HL-60/S4 treated with phorbol 12-myristate 13-acetate at 8.2 ng/mL for 4 days and 3 days (cell line): ENCODE data around the gene CBLC.

Experiments used
- in situ Hi-C: fragments of 300-500 bp; cut with MboI; formaldehyde crosslinking; loops from 2 replicates; pipeline ENCODE4 v1.15.0; 2022; ENCODE audit warnings: low sequenced_read_pairs

Gene CBLC

DNA sequence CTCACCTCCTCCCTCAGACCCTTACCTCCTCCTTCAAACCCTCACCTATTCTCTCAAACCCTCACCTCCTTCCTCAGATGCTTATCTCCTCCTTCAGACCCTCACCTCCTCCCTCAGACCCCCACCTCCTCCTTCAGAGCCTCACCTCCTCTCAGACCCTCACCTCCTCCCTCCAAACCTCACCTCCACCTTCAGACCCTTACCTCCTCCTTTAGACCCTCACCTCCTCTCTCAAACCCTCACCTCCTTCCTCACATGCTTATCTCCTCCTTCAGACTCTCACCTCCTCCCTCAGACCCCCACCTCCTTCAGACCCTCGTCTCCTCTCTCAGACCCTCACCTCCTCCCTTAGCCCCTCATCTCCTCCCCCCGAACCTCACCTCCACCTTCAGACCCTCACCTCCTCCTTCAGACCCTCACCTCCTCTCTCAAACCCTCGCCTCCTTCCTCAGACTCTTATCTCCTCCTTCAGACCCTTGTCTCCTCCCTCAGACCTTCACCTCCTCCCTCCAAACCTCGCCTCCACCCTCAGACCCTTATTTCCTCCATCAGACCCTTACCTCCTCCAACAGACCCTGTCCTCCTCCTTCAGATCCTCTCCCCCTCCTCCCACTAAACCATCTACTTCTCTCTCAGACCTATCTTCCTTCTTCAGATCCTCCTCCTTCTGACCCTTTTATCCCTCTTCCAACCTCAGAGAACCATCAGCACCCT lies 31.6 kb upstream of the CBLC start:
- in situ Hi-C loops: no loop called here

DNA sequence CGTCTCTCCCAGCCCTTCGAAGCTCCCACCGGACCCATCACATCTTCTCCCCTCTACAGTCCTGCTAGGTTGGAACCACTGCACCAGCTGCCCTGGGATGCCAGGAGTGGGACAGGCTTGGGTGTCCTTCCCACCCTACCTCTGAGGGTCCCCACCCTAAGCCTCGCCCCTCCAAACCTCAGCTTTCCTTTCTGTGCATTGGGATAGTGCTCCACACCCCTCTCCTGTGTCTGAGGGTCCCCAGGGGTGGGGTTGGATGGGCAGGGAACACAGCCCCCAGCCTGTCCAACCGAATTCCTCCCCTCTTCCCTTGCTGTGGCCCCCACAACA lies 31.1 kb upstream of the CBLC start:
- in situ Hi-C loops: no loop called here

DNA sequence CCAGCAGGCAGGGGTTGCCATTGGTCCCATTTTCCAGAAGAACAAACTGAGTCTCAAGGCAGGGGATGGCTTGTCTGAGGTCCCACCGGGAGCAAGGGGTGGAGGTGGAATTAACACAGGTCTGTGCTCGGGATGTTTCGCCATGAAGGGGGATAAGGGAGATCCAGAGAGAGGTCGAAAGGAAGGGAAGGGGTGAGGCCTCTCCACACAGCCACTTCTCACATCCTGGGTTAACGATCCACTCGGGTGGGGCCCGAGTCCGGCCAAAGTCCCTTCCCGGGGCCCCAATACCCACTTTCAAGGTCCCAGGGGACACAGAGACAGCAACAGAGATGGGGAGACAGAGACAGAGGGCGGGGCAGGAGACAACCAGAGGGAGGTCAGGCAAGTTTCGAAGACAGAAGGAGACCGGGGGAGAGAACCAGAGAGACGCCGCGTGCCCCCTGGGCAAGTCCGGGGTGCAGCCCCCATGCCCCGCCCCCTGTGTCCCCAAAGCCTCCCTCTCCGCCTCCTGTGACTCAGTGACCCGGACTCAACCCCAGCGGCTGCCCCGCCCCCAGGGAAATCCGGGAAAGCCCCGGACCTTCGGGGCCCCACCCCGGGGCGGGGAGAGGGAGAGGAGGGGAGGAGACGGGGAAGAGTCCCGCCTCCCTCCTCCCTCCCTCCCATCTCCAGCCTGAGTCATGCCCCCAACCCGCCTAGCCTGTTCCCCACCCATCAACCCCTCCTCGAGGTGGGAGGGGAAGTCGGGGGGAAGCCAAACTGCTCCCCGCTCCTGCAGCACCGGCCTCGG lies 30.5 kb upstream of the CBLC start:
- in situ Hi-C loops: no loop called here

DNA sequence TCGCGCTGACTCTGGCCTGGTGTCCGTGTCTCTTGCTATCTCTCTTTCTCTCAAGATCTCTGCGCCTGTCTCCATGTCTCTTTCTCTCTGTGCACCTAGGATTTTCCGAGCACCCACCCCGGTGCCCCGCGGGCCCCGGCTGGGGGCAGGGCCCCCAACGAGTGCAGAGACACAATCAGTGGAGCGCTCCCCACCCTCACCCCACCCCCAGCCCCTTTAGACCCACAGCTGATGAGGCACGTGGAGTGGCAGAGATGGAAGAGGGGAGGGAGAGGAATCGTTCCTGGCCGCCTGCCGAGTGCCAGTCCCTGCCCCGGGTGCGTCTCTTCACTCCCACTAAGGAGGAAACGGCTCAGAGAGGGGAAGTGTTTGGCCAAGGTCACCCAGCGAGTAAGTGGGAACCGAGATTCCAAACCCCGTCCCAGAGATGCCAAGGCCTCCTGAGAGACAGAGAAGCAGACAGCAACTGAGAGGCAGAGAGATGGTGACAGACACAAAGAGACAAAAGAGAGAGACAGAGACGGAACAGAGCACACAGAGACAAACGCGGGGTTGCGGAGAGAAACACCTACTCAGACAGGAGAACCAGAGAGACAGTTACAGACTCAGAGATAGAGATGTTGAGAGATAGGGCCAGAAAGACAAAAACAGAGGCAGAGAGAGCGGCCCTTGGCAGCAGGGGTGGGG lies 29.8 kb upstream of the CBLC start:
- in situ Hi-C loops: no loop called here

DNA sequence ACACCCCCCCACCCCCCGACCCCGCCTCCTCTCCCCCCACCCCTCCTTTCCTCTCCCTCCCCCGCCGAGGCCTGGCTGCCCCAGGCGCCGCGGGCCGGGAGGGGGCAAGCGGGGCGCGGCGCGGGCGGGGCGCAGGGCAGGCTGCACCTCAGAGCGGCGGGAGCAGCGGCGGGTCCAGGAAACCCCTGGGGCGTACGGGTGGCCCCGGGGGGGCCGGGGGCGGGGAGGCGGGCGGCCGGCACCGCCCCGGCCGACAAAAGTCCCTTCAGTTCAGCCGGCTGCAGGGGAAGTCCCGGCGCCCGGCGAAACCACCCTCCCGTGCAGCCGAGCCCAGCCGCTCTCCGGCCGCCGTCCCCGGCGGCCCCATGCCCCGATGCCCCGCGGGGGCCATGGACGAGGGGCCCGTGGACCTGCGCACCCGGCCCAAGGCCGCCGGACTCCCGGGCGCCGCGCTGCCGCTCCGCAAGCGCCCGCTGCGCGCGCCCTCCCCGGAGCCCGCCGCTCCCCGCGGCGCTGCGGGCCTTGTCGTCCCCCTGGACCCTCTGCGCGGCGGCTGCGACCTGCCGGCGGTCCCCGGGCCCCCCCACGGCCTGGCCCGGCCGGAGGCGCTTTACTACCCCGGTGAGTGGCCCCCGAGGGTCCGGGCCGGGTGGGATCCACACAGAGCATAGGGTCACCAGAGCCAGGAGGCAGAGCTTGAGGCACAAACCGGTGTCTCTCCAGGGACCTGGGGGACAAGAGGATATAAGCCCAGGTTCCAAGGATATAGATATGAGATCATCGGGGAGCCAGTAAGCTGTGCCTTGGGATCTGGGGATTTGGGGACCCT lies 29.1 kb upstream of the CBLC start, which contains the start of gene BCL3:
Gene BCL3 (plus strand): TSS at position 283 of the 829 bp plus-strand sequence. CDS start 83 bp downstream, at position 366.
- in situ Hi-C loops: no loop called here

DNA sequence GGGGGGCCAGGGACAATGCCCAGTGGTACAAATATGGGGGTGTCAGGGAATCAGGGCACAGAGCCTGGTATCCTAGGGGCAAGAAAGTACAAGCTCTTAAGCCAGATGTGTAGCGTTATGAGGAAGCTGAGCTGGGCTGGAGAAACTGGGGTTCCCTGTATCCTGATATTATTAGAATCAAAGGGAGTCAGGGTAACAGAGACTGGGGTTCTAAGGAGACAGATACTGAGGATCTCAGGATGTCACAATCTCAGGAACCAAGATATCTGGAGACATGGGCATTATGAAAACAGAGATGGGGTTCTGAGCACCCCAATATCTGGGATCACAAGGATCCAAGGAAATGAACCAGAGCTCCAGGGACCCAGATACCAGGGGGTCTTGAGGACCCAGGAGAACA lies 28.4 kb upstream of the CBLC start:
- in situ Hi-C loops: no loop called here

DNA sequence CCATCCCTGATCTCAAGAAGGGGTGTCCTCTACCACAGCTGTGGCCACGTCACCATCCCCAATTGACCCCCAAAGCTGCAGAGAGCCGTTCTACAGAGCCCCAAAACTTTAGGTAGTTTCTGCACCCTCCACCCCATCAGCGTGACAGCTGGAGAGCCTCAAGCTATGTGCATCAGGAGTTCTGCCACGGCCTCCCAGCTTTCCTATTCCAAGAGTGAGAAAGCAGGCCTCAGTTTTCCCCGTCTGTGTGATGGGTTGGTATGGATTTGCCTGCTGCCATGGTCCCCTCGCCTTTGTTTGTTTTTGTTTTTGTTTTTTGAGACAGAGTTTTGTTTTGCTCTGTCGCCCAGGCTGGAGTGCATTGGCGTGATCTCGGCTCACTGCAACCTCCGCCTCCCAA lies 27.7 kb upstream of the CBLC start:
- in situ Hi-C loops: no loop called here

DNA sequence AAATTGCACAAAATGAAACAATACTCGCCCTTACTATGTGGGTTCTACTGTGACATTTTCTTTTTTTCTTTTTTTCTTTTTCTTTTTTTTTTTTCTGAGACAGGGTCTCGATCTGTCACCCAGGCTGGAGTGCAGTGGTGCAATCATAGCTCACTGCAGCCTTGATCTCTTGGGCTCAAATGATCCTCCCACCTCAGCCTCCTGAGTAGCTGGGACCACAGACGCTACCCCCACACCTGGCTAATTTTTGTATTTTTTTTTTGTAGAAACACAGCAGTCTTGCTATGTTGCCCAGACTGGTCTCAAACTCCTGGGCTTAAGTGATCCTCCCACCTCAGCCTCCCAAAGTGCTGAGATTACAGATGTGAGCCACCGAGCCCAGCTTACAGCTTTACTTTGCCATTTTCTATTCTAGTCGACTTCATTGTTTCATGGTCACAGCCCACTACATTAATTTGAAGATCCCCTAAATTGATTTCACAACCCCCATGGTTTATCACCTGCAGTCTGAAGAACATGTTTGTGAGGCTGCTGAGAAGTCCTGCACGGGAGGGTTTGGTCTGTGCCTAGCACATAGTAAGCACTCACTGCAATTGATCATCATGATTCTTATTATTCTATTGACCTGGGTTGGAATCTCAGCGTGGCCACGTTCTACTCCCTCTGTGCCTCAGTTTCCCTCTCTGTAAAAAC lies 25.4 kb upstream of the CBLC start:
- in situ Hi-C loops: no loop called here

DNA sequence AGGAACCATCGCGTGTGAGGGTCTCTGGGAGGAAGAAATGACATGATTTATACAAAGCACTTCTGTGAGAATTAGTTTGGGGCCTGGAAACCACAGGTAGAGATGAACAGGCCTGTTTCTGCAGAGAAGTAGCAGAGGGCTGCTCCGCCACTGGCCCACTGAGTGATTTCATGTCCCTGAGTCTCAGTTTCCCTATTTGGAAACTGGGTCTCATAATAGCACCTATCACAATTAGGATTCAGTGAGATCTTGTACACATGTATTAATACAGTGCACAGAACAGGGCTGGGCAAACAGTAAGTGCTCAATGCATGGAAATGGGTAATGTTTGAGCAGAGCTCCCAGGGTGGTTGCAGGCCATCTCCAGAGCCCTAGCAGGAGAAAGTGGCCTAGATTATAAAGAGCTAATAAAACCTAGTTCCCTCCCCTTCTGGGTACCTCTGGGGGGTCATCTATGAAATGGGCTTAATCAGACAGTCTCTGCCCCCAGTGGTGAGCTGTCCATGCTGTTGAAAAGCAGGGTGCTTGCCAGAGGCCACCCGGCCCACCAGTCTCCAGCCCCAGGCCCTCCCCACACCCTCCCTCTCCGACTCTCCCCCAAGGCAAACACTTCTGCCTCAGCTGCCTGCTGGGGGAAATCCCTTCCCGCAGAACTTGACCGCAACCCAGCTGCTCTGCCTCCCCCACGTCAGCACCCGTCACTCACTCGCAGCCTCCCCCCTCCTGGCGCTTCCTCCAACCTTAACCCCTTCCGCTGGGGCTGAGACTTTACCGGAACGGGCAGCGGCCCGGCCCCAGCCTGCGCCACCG lies 24.7 kb upstream of the CBLC start:
- in situ Hi-C loops: no loop called here

DNA sequence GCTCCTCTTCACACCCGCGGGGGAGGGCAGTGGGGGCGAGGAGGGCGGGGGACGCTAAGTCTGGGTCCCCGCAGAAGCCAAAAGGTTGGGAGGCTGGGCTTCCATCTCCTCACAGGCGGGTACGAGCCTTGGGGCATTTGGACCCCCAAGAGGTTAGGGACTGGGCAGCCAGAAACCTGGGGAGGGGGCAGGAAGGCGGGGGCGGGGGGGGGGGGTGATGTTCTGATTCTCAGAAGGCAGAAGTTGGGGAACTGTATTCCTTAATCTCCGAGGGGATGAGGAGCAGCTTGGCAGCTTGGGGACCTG lies 24.1 kb upstream of the CBLC start:
- in situ Hi-C loops: no loop called here

DNA sequence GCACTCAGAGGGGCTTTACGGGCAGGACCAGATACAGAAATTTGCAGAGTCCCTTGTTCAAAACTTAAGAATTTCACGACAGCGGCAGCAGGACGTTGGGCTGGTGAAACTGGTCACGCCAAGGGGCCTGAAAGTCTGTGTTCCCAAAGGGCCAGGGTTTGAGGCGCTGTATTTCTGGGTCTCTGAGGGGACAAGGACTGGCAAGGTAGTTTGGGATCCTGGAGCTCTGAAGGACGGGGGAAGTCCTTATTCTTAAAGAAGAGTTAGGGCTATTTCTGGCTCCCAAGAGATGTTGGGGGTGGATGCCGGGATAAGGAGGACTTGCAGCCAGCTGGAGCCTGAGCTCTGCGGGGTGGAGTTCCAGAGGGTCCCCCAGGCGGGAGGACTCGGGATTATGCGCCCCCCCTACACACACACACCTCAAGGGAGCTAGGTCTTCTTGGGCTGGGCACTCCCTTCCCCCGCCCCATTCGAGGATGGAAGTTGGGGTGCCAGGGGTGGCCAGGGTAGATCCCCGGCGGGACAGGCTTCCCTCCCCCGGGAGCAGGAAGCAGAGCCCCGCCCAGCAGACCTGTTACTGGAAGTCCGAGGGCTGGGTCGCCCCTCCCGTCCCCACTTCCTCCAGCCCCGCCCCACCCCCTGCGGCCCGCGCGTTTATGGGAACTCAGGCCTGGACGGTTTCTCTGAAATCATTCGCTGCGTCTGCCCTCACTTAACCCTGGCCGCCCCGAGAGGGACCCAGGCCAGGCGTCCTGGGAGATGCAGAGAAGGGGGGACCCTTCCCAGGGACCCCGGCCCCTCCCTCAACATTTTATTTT lies 23.5 kb upstream of the CBLC start:
- in situ Hi-C loops: no loop called here

DNA sequence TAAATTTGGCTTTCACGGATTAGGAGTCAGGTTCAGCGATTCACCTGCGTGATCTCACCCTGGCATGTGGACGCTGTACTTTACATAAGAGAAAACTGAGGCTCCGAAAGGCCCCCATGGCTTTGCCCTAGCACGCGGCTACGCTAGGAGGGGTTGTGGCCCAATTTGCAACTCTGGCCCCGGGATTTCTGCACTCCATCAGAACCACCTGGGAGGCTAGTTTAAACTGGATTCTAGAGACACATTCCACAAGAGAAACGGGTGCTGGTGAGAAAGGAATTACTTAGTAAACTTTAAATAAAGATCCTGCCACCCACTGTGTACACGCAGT lies 23.0 kb upstream of the CBLC start:
- in situ Hi-C loops: no loop called here

DNA sequence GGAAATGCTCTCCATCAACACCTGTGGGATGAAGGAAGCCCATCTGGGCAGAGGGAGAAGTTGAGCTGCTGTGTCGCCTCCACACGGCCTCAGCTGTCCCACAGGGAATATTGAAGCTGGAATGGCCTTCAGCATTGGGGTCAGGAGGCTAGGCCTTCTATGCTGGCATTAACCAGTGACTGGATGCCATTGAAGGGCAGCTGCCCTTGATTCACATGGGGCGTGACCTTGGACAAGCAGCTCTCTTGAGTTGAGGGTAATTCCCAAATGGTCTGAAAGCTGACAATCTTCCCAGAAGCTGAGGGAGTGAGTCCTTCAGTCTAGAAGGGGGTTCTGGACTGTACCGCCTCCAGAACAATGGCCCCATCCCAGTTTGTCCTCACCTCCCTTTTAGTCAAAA lies 22.5 kb upstream of the CBLC start:
- in situ Hi-C loops: no loop called here

DNA sequence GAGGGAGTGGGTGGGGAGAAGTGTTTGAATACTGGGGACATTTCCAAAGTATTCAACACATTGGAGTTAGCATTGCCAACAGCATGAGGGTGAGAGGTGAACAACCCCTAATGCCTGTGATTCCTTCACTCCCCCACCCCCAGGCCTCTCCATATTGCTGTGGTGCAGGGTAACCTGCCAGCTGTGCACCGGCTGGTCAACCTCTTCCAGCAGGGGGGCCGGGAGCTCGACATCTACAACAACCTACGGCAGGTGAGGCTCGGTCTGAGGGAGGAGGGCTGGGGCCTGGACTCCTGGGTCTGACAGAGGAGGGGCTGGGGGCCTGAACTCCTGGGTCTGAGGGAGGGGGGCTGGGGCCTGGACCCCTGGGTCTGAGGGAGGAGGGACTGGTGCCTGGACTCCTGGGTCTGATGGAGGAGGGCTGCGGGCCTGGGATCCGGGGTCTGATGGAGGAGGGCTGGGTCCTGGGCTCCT lies 21.6 kb upstream of the CBLC start:
- in situ Hi-C loops: no loop called here

DNA sequence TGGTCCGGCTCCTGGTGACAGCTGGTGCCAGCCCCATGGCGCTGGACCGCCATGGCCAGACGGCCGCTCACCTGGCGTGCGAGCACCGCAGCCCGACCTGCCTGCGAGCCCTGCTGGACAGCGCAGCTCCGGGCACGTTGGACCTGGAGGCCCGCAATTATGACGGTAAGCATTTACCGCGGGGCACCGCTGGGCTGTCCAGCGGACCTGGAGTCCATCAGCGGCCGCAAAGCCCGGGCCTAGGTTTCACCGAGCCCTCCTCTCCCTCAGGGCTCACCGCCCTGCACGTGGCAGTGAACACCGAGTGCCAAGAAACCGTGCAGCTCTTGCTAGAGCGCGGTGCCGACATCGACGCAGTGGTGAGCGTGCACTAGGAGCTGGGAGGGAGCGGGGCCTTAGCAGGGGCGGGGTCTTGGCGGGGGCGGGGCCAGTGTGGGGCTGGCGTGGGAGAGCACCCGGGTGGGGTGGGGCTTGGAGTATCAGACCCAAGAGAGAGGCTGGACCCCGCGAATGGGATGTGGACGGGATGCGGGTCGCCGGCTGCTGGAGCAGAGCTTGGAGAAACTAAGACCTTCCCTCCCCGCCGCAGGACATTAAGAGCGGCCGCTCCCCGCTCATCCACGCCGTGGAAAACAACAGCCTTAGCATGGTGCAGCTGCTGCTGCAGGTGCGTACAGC lies 20.5 kb upstream of the CBLC start:
- in situ Hi-C loops: no loop called here

DNA sequence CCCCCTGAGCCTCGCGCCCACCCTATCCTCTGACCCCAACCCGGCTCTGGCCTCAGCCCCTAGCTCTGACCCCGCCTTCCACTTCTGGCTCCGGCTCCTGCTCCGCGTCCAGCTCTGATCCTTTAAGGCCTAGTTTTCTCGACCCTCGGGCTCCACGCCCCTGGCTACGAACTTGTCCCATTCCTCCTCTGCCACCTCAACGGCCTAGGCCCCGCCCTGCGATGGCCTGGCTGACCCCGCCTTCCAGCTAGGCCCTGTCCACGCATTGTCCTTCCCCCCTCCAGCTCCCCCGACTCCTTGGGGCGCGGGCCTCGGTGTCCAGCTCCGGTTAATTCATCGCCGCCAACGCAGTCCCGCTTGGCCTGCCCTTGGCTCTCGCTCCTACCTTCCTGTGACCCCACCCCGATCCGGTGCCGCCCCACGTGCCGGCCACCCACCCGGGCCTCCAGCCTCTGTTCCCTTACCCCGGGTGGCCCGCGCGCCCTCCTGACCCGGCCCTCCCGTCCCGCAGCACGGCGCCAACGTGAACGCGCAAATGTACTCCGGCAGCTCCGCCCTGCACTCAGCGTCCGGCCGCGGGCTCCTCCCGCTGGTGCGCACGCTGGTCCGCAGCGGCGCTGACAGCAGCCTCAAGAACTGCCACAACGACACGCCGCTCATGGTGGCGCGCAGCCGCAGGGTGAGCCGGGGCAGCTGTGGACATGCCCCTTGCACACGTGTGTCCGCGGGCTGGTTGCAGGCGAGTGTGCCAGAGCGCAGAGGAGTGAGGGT lies 19.8 kb upstream of the CBLC start:
- in situ Hi-C loops: no loop called here

DNA sequence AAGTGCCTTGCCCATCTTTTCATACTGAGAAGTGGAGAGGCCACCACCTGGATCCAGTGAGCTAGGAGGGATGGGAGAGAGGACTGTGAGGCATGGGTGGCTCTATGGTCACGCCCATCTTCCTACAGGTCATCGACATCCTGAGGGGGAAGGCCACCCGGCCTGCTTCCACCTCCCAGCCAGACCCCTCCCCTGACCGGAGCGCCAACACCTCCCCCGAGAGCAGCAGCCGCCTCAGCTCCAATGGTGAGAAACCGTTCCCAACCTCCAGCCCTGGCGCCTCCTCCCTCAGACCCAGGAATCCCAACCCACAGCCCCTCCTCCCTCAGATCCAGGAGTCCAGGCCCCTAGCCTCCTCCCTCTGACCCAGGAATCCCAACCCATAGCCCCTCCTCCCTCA lies 19.1 kb upstream of the CBLC start:
- in situ Hi-C loops: no loop called here
